ENCODE data around the gene SFMBT2. TPM values are rescaled to one million over a fixed set of nuclear protein-coding genes. Genes with fewer than 3 reads are reported as not detected.

SFMBT2 gene
- total RNA-seq, 1 experiment from 2014 or later = 8.2 TPM

GRCh38 chr10:7150349-7150748, 260.5 kb downstream of the SFMBT2 start:
- no peak overlapping the region for H3K27ac ChIP-seq
- DNase-seq = no peak
- H3K4me3 ChIP-seq = no peak overlapping the region
- H3K4me1 ChIP-seq = 0 out of 2 replicates have a peak, but pooled peaks cover 2% of the 10 kb centered on the region
- no peaks in the 10 kb centered on the region for H3K27me3 ChIP-seq
- no peaks in the 10 kb centered on the region for H3K36me3 ChIP-seq
- no peaks in the 10 kb centered on the region for H3K9me3 ChIP-seq (replicated peaks)

DNA sequence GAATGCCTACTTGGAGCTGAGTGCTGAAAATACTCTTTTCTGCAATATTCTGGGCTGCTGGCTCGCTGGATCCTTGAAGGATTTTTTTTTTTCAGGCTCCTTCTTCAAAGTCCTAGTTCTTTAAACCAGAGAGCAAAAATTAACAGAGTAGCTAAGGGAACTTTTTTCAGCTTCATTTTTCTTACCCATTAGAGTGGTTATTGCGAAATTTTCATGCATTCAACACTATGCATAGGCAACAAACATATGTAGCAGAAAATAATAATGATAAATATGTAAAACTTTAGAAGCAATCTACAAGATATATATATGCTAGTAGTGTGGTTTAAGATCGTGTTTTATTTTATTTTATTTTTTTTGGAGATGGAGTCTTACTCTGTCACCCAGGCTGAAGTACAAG, 264.6 kb downstream of the SFMBT2 start:
- no peaks in the 10 kb centered on the region for H3K36me3 ChIP-seq
- no peaks in the 10 kb centered on the region for H3K27me3 ChIP-seq

DNA sequence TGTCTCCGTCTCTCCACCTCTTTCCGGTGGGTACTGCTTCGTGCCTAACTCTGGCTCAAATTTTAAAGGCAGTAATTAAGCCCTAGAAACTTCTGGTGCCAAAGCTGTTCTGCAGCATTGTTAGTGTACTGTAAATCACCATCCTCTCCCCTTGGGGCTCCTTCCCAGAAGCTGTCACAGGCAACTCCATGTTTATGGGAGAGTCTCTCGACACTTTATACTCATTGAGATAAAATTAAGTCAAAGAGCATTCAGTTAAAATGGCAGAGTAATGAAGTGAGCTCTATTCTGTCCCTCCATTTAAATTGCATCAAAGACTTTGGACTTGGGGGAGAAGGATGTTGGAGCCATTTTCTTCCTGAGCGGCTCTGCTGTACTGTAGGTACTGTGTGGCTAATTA, 274.8 kb downstream of the SFMBT2 start:
- no peaks in the 10 kb centered on the region for H3K27me3 ChIP-seq
- no peaks in the 10 kb centered on the region for H3K9me3 ChIP-seq (replicated peaks)
- H3K36me3 ChIP-seq = no peaks in the 10 kb centered on the region
- no peak for DNase-seq
- H3K4me1 ChIP-seq = no peaks in the 10 kb centered on the region
- no peak overlapping the region for H3K4me3 ChIP-seq
- no peak overlapping the region for H3K27ac ChIP-seq

More for the DNA sequence above, 264.6 kb downstream of the SFMBT2 start:
- no peak overlapping the region for H3K27ac ChIP-seq
- no peak for DNase-seq
- no peaks in the 10 kb centered on the region for H3K9me3 ChIP-seq (replicated peaks)
- no peak overlapping the region for H3K4me3 ChIP-seq
- H3K4me1 ChIP-seq = no peaks in the 10 kb centered on the region

DNA sequence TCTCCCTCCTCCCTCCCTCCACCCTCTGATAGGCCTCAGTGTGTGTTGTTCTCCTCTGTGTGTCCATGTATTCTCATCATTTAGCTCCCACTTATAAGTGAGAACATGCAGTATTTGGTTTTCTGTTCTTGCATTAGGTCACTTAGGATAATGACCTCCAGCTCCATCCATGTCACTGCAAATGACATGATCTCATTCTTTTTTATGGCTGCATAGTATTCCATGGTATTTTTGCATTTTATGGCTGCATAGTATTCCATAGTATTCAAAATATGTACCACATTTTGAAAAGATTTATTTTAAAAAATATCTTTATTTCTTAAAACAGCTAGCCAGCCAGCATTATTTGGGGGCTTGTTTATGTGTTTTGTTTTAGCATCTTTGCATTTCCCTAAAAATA, 275.6 kb downstream of the SFMBT2 start:
- no peak for DNase-seq
- Histone ChIP-seq H3K27ac (no peak overlapping the region), H3K4me3 (no peak overlapping the region), H3K36me3 (no peaks in the 10 kb centered on the region), H3K9me3 (replicated peaks) (no peaks in the 10 kb centered on the region), H3K4me1 (no peaks in the 10 kb centered on the region), H3K27me3 (no peaks in the 10 kb centered on the region)

GRCh38 chr10:7134448-7134847, 276.4 kb downstream of the SFMBT2 start:
- Histone ChIP-seq H3K4me3 (no peak overlapping the region), H3K4me1 (no peaks in the 10 kb centered on the region), H3K27ac (no peak overlapping the region), H3K9me3 (replicated peaks) (no peaks in the 10 kb centered on the region), H3K27me3 (no peaks in the 10 kb centered on the region), H3K36me3 (no peaks in the 10 kb centered on the region)
- no peak for DNase-seq

DNA sequence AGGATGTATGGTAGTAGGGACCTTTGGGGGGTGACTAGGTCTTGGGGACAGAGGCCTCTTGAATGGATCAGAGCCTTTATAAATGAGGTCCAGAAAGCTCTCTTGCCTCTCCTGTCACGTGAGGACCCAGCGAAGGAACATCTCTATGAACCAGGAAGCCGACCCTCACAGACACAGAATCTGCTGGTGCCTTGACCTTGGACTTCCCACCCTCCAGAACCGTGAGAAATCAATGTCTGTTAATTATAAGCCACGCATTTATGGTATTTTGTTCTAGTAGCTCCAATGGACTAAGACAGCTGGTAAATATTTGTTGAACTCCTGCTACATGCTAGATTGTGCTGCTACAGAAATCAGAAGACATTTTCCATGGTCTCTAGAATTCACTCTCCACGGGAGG, 276.9 kb downstream of the SFMBT2 start:
- no peak for DNase-seq
- Histone ChIP-seq H3K9me3 (replicated peaks) (no peaks in the 10 kb centered on the region), H3K27me3 (no peaks in the 10 kb centered on the region), H3K4me3 (no peak overlapping the region), H3K4me1 (no peaks in the 10 kb centered on the region), H3K27ac (no peak overlapping the region), H3K36me3 (no peaks in the 10 kb centered on the region)

DNA sequence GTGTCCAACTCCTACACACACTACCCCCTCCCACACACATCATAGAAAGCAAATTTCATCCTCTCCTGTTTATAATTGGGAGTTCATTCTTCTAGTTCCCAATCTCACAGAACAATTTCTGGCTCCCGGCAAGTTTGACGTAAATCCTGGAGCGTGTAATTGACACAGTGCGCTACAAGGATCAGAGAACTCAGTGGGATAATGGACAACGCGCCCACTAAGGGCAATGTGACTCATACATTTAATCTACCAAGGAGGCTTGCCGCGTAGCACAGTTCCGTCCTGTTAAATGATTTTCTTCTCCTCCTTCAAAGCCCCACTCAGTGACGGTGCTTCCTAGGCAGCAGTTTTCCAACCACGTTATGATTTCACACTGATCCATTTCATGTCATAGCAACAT, 277.6 kb downstream of the SFMBT2 start:
- Histone ChIP-seq H3K36me3 (no peaks in the 10 kb centered on the region), H3K27me3 (no peaks in the 10 kb centered on the region), H3K4me1 (no peaks in the 10 kb centered on the region), H3K27ac (peak overlapping the region; percentile 35), H3K9me3 (replicated peaks) (no peaks in the 10 kb centered on the region), H3K4me3 (no peak overlapping the region)
- DNase-seq = peak; percentile 40 to 73

- H3K4me3 ChIP-seq = no peak overlapping the region
- no peaks in the 10 kb centered on the region for H3K36me3 ChIP-seq
- H3K9me3 ChIP-seq (replicated peaks) = no peaks in the 10 kb centered on the region
- H3K27ac ChIP-seq = no peak overlapping the region
- DNase-seq = no peak
- no peaks in the 10 kb centered on the region for H3K4me1 ChIP-seq
- no peaks in the 10 kb centered on the region for H3K27me3 ChIP-seq
Observed at GRCh38 chr10:7130191-7130911, 280.5 kb downstream of the SFMBT2 start.

- Histone ChIP-seq H3K27me3 (no peaks in the 10 kb centered on the region), H3K36me3 (no peaks in the 10 kb centered on the region), H3K4me1 (no peaks in the 10 kb centered on the region), H3K9me3 (replicated peaks) (no peaks in the 10 kb centered on the region), H3K4me3 (no peak overlapping the region), H3K27ac (no peak overlapping the region)
- DNase-seq = no peak
Observed at GRCh38 chr10:7123774-7124173, 287.1 kb downstream of the SFMBT2 start.

- no peaks in the 10 kb centered on the region for H3K4me1 ChIP-seq
- no peak for DNase-seq
- H3K27ac ChIP-seq = no peak overlapping the region
- no peak overlapping the region for H3K4me3 ChIP-seq
- H3K27me3 ChIP-seq = no peaks in the 10 kb centered on the region
- H3K36me3 ChIP-seq = no peaks in the 10 kb centered on the region
- H3K9me3 ChIP-seq (replicated peaks) = no peaks in the 10 kb centered on the region
Observed at GRCh38 chr10:7122561-7122960, 288.3 kb downstream of the SFMBT2 start.

- H3K4me3 ChIP-seq = no peak overlapping the region
- H3K4me1 ChIP-seq = no peaks in the 10 kb centered on the region
- no peaks in the 10 kb centered on the region for H3K9me3 ChIP-seq (replicated peaks)
- no peaks in the 10 kb centered on the region for H3K27me3 ChIP-seq
- DNase-seq = peak; percentile 57 to 77
- no peak overlapping the region for H3K27ac ChIP-seq
- no peaks in the 10 kb centered on the region for H3K36me3 ChIP-seq
Observed at GRCh38 chr10:7121154-7121797, 289.6 kb downstream of the SFMBT2 start.

DNA sequence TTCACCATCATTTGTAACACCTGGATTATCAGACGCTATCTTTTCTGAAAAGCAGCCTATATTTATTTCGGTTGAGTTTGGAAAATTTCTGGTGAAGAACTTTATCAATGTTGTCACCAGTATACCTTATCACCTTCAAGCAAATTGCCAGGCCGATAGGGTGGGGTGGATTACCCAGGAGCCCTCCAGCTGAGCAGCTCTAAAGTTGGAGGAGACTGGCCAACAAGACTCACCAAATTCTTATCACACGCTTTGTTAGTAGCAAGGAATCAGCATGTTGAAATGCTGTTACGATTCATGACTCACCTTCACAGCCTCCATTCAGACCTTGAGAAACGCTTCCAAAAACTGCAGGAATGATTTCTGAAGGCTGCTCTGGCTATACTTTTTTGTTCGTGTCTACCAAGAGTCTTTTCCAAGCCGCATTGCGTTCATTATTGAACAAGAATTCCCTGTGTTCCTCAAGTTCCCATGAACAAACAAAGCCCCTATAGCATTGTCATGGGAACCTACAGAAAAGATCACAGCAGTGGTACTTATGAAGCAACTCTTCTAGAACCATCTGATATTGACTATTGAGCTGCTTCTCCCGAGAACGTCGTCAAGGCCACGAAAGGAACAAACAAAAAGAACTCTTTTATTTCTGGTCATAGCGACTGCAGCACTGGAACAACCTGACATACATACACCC, 291.4 kb downstream of the SFMBT2 start:
- Histone ChIP-seq H3K4me1 (no peaks in the 10 kb centered on the region), H3K4me3 (no peak overlapping the region), H3K27ac (no peak overlapping the region), H3K9me3 (replicated peaks) (no peaks in the 10 kb centered on the region), H3K27me3 (no peaks in the 10 kb centered on the region), H3K36me3 (no peaks in the 10 kb centered on the region)
- no peak for DNase-seq

- H3K27me3 ChIP-seq = no peaks in the 10 kb centered on the region
- DNase-seq = peak in 1 of 2 experiments; percentile 3
- no peak overlapping the region for H3K27ac ChIP-seq
- no peak overlapping the region for H3K4me3 ChIP-seq
- no peaks in the 10 kb centered on the region for H3K4me1 ChIP-seq
- H3K36me3 ChIP-seq = no peaks in the 10 kb centered on the region
- H3K9me3 ChIP-seq (replicated peaks) = no peaks in the 10 kb centered on the region
Observed at GRCh38 chr10:7117806-7118674, 292.8 kb downstream of the SFMBT2 start.

DNA sequence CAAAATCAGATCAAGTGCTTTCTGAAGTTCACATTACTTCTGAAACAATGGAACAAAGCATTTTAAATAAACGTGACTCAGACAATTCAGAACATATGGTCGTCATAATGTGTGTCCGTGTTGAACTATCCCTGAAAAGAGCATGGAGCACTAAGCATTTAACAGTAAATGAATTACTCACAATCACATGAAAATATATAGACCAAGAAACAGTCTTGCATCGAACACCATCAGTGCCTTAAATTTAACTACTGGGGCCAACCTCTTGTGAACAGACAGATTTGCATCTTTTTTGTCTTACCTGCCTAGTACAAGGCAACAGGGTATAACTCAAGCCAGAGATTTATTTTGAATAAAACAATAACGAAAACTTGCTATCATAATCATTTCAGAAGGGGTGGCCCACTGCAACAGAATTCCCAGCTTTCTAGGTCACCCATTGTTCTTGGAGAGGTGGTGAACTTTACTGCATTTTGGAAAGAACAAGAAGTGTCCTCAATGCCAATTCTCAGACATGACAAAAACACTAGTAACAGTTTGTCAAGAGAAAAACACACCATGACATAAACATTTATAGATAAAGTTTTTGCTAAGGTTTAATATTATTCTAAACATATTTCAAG, 293.5 kb downstream of the SFMBT2 start:
- H3K27me3 ChIP-seq = no peaks in the 10 kb centered on the region
- no peak overlapping the region for H3K27ac ChIP-seq
- H3K36me3 ChIP-seq = no peaks in the 10 kb centered on the region
- no peak for DNase-seq
- H3K4me3 ChIP-seq = no peak overlapping the region
- no peaks in the 10 kb centered on the region for H3K9me3 ChIP-seq (replicated peaks)
- H3K4me1 ChIP-seq = no peaks in the 10 kb centered on the region
